Pancreas (tissue), 10 donors: Measurements from ENCODE around the gene GPR146. TPM values are rescaled to one million over a fixed set of nuclear protein-coding genes. Genes with fewer than 3 reads are reported as not detected.

ENCODE experiments used
- ATAC-seq, 4 donors: fragments of 200-7000 bp; cut with Tn5 transposase; one replicate each; pipeline versions ENCODE4 v1.8.0 to v1.9.1; 2020; ENCODE audit warnings: mild to moderate bottlenecking in 4 of 4, moderate library complexity in 4 of 4
- DNase-seq, 6 donors: peaks; one replicate each; pipeline ENCODE4 v3.0.0-alpha.2; 2020
- FAIRE-seq: peaks from 2 replicates; lab custom pipeline; 2012; peaks lifted over from hg19 to GRCh38; lab: Jason Lieb, UNC
- H3K27ac ChIP-seq, 4 donors: fragments of 200-600 bp; sonication (generic); 1 replicate in 3 of 4; 2 replicates in 1 of 4; pipeline versions ENCODE4 v1.5.0 to v1.8.0; 2020
- H3K27me3 ChIP-seq, 4 donors: fragments of 200-600 bp; one replicate each; pipeline ENCODE4 v1.8.0; 2021
- H3K36me3 ChIP-seq, 3 donors: fragments of 200-600 bp; sonication (generic) in 1 of 3; one replicate each; pipeline versions ENCODE4 v1.5.0 to v1.8.0; 2020 to 2021
- H3K4me1 ChIP-seq, 3 donors: fragments of 200-600 bp; one replicate each; pipeline ENCODE4 v1.8.0; 2021
- H3K4me3 ChIP-seq, 4 donors: fragments of 200-600 bp; sonication (generic) in 2 of 4; one replicate each; pipeline versions ENCODE4 v1.5.0 to v1.8.0; 2020 to 2021
- H3K9me3 ChIP-seq, 4 donors: fragments of 200-600 bp; one replicate each; pipeline ENCODE4 v1.8.0; 2021
- CTCF ChIP-seq, 4 donors: fragments of 200-600 bp; sonication (generic) in 3 of 4; IDR thresholded peaks; one replicate each; pipeline versions ENCODE4 v1.5.0 to v1.8.0; 2021; ENCODE audit warnings: antibody characterized with exemption in 4 of 4
- WGBS, 2 donors: extraction: QIAGEN DNeasy Blood & Tissue Kit; methylation state at CpG; one replicate each; pipeline ENCODE4 v1.1.7; 2013; 5-methylcytosine and 5-hydroxymethylcytosine counted together
- intact Hi-C, 3 donors: fragments of 100-400 bp; cut with DNase I; formaldehyde crosslinking; loops; one replicate each; pipeline versions ENCODE4 v1.11.1 to v1.14.2; 2022
- polyA plus RNA-seq, 2 donors: library from polyadenylated mRNA; stranded (reverse); fragments of 200-250 nt; gene quantifications; one replicate each; pipeline ENCODE4 v1.2.3, GENCODE V29; 2013
- total RNA-seq, 6 donors: library from RNA; stranded (reverse); fragmentation: NEBNext Ultra II Directional in 4 of 6; extraction: Animal tissue kit (Norgen Biotek cat#: 25700) in 4 of 6; gene quantifications; one replicate each; pipeline versions ENCODE4 v1.2.1 to v1.2.4, GENCODE V29; 2021 to 2023
- donor health status: healthy with polysubstance abuse.
- donor health status: DM: no; HTN: no; CAD: no; lungs with moderate emphysema.
- donor health status: DM: no; HTN: no; CAD: no.
- donor health status: control.
- donor health status: control.
- donor health status: Bipolar disorder and iron deficiency.
- donor health status: DM: yes; HTN: yes; CAD: no.
- donor health status: DM: no; HTN: no; CAD: no.
- donor health status: DM: no; HTN: no; CAD: no.
- donor health status: DM: yes; HTN: yes; CAD: no.

Gene GPR146
- total RNA-seq (1 to 10 TPM; 3.4 to 5.3 (median 3.9) TPM), polyA plus RNA-seq (1 to 10 TPM; 5.4 to 6.5 TPM)

GRCh38 chr7:1044189-1045068 lies at the start of gene GPR146:
Gene GPR146 (plus strand): TSS chr7:1044546. CDS start chr7:1057516, 12,970 bp downstream.
- Histone ChIP-seq H3K27ac (peak within 1 kb of the TSS; percentile 73 to 91 (median 82)), H3K4me3 (peak within 1 kb of the TSS; percentile 45 to 70 (median 66)), H3K4me1 (peaks cover 36 to 41% (median 39%) of the 10 kb centered on the region in 3 donors), H3K27me3 (no peaks in the 10 kb centered on the region), H3K9me3 (no peaks in the 10 kb centered on the region), H3K36me3 (no peaks in the 10 kb centered on the region)
- 0% methylated on average over 26 to 74 of the region's 74 CpGs for WGBS, 2 donors
- FAIRE-seq (no peak), ATAC-seq (peak; percentile 88 to 97 (median 91)), DNase-seq (peak; percentile 98 to 99 (median 99))
- intact Hi-C loops = no loop called here
- peak in 3 of 4 donors; percentile 35 to 46 (median 41) for TF ChIP-seq CTCF (IDR thresholded peaks at IDR 0.05)

GRCh38 chr7:994592-995308 lies 49.6 kb upstream of the GPR146 start:
- WGBS, 2 donors = 59 to 63% methylated on average over 28 of the region's 28 CpGs
- no peak for ATAC-seq
- no peak for TF ChIP-seq CTCF (IDR thresholded peaks at IDR 0.05)
- peak in 2 of 6 donors; percentile 35 to 67 for DNase-seq
- FAIRE-seq = no peak
- H3K27ac ChIP-seq = no peak overlapping the region
- H3K4me3 ChIP-seq = no peak overlapping the region
- H3K4me1 ChIP-seq = no peaks in the 10 kb centered on the region
- peaks cover 0 to 7% (median 5%) of the 10 kb centered on the region in 3 donors for H3K36me3 ChIP-seq
- H3K27me3 ChIP-seq = no peaks in the 10 kb centered on the region
- no peaks in the 10 kb centered on the region for H3K9me3 ChIP-seq
- intact Hi-C loops = loop anchor here (5.0 to 10.0 kb wide), 3 partner anchors 68 to 150 kb away; no protein-coding TSS in a partner anchor

- Histone ChIP-seq H3K9me3 (no peaks in the 10 kb centered on the region), H3K4me1 (no peaks in the 10 kb centered on the region), H3K36me3 (peaks cover 0 to 7% (median 7%) of the 10 kb centered on the region in 3 donors), H3K4me3 (no peak overlapping the region), H3K27ac (no peak overlapping the region), H3K27me3 (no peaks in the 10 kb centered on the region)
- DNase-seq = peak in 2 of 6 donors; percentile 45 to 60
- intact Hi-C loops = loop anchor here in 1 of 3 donors (5.0 to 10.0 kb wide), 2 partner anchors 67 to 149 kb away; no protein-coding TSS in a partner anchor
- ATAC-seq = no peak
- 89 to 94% methylated on average over 14 of the region's 14 CpGs for WGBS, 2 donors
- no peak for FAIRE-seq
- no peak for TF ChIP-seq CTCF (IDR thresholded peaks at IDR 0.05)
Measured at GRCh38 chr7:995571-995970, 48.8 kb upstream of the GPR146 start.

- H3K4me1 ChIP-seq = no peaks in the 10 kb centered on the region
- 91 to 92% methylated on average over 37 to 38 of the region's 38 CpGs for WGBS, 2 donors
- no peak overlapping the region for H3K27ac ChIP-seq
- no peak overlapping the region for H3K4me3 ChIP-seq
- no peak for TF ChIP-seq CTCF (IDR thresholded peaks at IDR 0.05)
- no peaks in the 10 kb centered on the region for H3K9me3 ChIP-seq
- H3K36me3 ChIP-seq = peaks cover 0 to 7% (median 7%) of the 10 kb centered on the region in 3 donors
- no peak for ATAC-seq
- no peaks in the 10 kb centered on the region for H3K27me3 ChIP-seq
- intact Hi-C loops = loop anchor here in 1 of 3 donors (5.0 to 10.0 kb wide), 2 partner anchors 66 to 149 kb away; no protein-coding TSS in a partner anchor
- no peak for FAIRE-seq
- peak in 2 of 6 donors; percentile 34 to 77 for DNase-seq
Measured at GRCh38 chr7:996079-996872, 48.1 kb upstream of the GPR146 start.
